GM21423 (cell line): ENCODE results near the gene NOS3.
A peak's percentile ranks its signal among the peaks of the same experiment; 100 is the strongest.
"Not testable (repeated sequence)": the region's sequence is repeated elsewhere in the genome, so short reads cannot be mapped to it uniquely, and the experiment has no call there.

Experiments
- ATAC-seq: cut with Tn5 transposase; IDR thresholded peaks from one replicate; pipeline ENCODE4 v1.9.1; 2021; ENCODE audit warnings: mild to moderate bottlenecking, moderate library complexity; ENCODE audit not compliant: unreplicated experiment

The NOS3 gene

DNA sequence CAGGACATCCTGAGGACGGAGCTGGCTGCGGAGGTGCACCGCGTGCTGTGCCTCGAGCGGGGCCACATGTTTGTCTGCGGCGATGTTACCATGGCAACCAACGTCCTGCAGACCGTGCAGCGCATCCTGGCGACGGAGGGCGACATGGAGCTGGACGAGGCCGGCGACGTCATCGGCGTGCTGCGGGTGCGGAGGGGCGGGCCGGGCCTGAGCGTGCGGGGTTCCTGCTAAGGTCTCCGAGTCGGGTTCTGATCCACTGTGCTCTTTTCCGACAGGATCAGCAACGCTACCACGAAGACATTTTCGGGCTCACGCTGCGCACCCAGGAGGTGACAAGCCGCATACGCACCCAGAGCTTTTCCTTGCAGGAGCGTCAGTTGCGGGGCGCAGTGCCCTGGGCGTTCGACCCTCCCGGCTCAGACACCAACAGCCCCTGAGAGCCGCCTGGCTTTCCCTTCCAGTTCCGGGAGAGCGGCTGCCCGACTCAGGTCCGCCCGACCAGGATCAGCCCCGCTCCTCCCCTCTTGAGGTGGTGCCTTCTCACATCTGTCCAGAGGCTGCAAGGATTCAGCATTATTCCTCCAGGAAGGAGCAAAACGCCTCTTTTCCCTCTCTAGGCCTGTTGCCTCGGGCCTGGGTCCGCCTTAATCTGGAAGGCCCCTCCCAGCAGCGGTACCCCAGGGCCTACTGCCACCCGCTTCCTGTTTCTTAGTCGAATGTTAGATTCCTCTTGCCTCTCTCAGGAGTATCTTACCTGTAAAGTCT is 23.1 kb downstream of the NOS3 start:
- ATAC-seq = peak; percentile 45

DNA sequence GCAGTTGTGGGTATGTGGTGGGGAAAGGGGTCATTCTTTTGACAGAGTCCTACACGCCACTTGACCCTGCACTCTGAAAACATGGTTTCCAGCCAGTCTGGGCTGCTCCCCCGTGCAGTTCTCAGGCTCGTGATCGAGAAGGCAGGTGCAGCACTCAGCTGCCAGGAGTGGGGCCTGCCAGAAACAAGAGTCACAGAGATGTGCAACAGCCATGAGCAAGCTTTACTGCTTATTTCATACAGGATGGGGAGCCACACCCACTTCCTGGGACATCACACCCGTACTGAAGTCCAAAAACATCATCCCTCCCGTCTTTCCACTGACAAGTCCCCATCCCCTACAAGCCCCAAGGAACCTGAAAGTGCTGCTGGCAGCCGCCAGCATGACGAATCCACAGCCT is 24.1 kb downstream of the NOS3 start:
- no peak for ATAC-seq

DNA sequence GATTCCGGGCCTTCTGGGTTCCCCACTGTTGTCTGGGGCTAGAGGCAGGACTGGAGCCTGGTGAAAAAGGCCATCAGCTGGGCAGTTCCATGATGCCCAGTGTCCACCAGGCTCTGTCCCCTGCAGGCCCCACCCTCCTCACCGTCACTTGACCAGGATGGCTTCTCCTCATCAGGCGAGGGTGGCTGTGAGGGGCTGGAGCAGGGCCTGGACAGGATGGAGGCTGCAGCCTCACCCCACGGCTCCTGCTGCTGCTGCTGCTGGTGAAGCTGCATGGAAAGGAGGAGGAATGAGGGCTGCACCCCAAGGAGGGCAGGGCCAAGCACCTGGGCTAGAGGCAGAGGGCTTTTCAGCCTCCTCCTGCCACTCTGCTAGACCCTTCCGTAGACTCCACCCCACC is 25.1 kb downstream of the NOS3 start:
- ATAC-seq = no peak

DNA sequence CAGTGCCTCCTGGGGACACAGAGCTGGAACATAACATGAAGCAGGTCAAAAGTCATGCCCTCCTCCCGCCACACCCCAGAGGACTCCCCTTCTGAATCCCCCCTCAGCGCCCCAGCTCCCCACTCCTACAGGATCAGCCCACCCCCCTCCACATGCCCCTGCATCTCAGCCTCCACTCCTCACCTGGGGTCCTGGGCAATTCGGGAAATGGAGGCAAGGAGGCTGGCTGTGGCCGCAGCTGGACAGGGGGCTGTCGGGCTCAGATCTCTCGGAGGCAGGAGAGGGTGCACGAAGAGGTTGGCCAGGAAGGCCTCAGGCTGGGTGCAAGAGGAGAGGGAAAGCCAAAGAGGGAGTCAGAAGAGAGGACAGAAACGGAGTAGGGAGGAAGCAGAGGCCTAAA is 25.7 kb downstream of the NOS3 start:
- no peak for ATAC-seq

DNA sequence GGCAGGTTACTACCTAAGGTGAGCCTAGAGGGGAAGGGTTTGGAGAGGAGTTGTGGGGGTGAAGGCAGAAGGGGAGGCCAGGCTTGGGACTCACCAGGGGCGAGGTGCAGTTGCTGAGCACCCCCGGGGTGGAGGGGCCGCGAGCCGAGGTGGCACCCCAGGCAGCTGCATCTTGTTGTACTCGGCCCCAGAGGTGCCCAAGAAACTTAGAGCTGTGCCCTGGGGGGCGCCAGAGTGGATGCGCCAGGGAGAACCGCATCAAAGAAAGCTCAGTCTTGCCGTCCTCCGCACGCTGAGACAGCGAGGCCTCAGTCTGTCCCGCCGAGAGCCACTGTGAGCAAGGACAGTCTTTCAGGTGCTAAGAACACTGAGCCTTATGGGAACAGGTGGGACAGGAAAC is 26.1 kb downstream of the NOS3 start:
- ATAC-seq = no peak

DNA sequence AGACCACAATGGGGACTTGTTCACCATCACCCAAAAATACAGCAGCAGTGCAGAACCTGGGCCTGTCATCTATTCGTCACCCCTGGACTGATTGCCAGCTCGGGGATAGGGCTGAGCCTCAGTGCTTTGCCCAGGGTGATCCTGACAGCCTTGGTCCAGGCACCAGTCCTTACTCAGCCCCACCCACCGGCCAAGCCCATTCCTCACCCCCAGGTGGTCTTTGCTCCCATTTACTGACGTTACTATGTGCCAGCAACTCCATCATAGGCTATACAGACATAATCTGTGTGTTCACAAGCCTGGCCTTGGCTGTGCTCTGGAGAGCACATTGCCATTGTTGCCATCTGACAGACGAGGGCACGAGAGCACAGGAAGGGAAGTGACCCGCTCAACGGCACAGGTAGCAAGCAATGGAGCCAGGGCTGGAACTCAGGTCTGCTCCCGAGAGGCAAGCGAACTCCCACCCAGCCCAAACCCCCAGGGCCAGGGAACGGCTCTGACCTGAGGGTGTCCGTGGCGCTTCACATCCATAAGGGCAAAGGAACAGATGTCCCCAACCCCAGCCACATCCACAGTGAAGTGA is 26.6 kb downstream of the NOS3 start:
- no peak for ATAC-seq

DNA sequence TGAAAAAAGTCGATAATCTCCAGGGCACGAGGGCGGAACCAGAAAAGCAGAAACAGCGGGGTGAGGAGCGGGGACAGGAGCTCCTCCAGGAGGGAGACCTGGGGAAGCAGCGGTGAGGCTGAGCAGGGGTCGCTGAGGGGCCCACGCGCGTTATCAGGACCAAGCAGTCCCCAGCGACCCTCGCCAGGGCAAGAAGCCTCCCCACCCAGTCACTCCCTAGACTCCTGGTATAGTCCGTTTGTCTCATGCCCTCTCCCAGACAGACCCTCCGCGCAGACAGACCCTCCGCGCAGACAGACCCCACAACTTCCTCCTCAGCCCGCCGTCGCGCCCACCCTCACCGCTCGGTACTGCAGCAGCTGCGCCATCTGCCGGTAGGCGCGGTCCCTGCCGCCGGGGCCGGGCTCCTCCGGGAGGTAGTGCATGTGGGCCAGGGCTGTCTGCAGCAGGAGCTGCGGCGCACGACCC is 27.2 kb downstream of the NOS3 start:
- ATAC-seq = no peak

DNA sequence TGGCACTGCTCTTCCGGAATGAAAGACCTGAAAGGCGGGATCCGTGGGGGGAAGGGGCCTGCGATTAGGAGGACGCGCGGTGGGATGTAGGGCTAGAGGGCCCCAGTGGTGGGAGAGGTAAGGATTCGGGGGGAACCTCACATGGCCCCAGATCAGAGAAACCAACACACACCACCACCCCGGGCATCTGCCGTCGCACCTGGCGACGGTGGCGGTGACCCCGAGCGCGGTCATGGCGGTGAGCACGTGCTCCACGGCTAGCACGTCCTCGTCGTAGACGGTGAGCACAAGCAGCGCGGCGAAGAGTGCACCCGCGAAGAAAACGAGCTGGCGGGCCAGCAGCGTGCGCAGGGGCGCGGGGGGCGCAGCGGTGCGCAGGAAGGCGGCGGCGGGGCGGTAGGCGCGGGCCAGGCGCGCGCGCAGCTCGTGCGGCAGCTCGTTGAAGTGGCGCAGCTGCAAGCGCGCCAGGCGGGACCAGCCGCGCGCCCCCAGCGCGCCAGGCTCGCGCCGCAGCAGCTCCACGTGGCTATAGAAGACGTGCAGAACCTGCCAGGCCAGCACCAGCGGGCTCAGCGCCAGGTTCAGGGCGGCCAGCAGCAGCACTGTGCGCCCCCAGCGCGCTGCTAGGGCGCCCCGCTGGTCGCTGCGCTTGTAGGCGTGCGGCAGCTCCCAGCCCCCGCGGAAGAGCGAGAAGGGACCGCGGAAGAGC is 27.8 kb downstream of the NOS3 start:
- no peak for ATAC-seq

DNA sequence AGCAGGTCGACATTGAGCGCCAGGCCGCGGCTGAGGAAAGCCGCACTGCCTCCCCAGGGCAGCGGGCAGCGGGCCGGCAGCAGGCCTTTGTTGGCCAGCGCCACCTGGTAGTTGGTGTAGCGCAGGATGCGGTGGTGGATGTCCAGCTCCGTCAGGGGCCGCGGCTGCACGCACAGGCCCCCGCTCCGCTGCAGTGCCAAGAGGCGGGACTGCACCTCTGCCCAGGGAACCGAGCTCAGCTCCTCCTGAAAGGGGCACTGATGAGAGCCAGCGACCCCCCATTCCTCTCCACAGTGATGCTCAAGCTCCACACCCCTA is 28.3 kb downstream of the NOS3 start:
- ATAC-seq = no peak

DNA sequence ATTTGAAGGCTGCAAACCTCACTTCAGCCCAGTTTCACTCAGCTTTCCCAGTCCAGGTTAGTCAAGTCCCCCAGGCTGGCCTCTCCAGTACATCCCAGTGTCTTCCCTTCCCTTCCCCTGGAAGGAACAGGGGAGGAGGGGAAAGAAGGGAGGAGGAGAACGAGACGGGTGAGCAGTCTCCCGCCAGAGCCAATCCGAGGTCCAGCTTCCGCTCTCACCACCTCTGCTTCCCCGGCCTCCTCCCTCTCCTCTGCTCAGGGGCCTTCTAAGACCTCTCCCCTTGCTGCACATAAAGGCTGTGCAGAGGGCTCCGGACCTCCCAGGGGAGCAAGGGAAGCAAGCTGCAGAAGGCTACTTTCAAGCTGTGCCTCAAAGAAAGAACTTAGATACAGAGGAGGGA is 29.4 kb downstream of the NOS3 start:
- no peak for ATAC-seq

DNA sequence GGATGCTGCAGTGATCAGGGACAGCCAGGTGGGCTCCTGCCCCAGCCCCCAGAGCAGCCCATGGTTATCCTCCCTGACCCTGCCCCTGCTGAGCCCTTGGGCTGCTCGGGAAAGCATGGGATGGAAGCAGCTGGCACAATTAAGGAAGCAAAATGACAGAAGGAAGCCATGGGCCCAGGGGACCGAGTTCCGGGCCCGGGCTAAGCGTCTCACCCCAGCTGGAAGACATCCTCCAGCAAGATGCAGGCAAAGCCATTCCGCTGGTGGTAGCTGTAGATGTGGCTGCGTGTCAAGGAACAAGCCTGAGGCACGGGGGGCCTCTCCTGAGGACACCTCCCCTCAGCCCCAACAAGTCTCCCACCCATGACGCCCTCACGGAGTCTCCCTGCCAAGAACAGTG is 32.4 kb downstream of the NOS3 start:
- no peak for ATAC-seq

DNA sequence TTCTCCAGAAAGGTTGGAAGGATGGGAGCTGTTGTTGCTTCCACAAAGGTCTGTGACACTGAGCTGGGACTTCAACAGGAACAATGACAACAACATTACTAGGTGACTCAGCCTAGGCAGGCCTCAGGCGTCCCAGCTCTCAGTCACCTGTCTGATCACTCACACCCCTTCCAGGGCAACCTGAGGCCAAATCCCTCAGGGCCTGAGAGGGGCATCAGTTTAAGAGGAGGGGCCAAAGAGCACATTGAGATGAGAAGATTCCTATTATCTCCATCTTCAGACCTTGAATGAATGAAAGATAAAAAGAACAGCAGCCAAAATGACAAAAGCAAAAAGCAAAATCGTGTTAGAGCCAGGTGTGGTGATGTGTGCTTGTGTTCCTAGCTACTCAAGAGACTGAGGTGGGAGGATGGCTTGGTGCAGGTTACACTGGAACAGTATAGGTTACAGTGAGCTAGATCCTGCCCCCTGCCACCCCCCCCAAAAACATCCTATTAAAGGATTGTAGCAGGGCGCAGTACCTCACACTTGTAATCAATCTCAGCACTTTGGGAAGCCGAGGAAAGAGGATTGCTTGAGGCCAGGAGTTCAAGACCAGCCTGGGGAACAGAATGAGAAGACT is 33.7 kb downstream of the NOS3 start, which contains the start of gene ATG9B:
TSS of gene ATG9B (minus strand) at position 60 of the 622 bp plus-strand sequence. CDS start 71 bp downstream, outside the sequence.
- ATAC-seq = no peak

DNA sequence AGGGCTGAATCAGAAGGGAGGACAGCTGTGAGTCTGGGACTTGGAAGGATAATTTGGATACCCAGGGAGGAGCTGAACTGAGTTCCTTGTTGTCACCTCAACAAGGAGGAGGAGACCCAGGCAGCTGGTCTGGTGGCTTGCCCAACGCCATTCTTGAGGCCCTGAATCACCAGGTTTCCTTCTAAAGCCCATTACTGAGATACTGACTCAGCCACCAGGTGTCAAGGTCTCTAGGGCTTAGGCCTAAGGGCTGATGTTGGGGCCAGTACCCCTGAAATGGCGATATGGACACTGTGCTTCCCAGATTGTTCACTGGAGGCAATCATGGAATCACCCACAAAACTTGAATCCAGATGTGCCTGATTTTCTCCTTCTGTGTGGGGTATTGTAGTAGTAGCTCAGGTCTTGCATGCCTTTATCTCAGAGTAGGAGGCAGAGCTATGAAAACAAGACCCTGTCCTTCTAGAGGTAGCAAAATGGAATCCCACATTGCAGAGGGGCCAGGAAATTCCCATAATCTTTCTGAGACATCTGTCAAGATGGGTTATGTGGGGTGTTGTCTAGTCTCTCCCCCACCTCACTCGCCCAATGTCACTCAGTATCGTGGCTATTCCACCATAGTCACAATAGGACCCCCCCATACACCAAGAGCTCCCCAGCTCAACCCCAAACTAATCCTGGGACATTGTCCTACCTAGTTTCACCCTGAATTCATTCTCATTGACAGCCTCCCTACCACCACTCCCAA is 35.3 kb downstream of the NOS3 start:
- no peak for ATAC-seq

DNA sequence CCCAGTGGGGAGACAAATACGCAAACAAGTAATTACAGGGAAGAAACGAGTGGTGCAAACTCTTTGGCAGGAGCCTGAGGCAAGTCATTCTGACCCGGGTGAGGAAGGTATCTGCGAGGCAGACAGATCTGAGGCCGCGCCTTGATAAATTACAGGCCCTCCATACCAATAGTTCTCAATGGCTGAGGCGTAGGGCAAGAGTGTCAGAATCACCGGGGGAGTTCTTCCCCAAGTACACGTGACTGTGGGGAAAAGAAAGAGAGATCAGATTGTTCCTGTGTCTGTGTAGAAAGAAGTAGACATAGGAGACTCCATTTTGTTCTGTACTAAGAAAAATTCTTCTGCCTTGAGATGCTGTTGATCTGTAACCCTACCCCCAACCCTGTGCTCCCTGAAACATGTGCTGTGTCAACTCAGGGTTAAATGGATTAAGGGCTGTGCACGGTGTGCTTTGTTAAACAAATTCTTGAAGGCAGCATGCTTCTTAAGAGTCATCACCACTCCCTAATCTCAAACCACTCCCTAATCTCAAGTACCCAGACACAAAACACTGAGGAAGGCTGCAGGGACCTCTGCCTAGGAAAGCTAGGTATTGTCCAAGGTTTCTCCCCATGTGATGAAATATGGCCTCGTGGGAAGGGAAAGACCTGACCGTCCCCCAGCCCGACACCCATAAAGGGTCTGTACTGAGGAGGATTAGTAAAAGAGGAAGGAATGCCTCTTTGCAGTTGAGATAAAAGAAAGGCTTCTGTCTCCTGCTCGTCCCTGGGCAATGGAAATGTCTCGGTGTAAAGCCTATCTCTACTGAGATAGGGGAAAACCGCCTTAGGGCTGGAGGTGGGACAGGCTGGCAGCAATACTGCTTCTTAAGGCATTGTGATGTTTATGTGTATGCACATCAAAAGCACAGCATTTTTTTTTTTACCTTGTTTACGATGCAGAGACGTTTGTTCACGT is 36.2 kb downstream of the NOS3 start:
- ATAC-seq = not testable (repeated sequence)

DNA sequence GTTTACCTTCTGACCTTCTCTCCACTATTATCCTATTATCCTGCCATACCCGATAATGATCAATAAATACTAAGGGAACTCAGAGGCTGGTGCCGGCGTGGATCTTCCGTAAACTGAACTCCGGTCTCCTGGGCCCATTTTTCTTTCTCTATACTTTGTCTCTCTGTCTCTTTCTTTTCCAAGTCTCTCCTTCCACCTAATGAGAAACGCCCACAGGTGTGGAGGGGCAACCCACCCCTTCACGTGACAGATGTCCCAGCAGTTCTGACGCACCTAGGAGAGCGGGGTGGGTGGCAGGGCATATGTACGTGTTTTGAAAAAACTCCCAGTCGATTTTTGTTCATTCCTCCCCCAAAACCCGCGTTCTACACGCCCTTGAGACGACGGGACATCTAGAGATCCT is 36.9 kb downstream of the NOS3 start:
- not testable (repeated sequence) for ATAC-seq

DNA sequence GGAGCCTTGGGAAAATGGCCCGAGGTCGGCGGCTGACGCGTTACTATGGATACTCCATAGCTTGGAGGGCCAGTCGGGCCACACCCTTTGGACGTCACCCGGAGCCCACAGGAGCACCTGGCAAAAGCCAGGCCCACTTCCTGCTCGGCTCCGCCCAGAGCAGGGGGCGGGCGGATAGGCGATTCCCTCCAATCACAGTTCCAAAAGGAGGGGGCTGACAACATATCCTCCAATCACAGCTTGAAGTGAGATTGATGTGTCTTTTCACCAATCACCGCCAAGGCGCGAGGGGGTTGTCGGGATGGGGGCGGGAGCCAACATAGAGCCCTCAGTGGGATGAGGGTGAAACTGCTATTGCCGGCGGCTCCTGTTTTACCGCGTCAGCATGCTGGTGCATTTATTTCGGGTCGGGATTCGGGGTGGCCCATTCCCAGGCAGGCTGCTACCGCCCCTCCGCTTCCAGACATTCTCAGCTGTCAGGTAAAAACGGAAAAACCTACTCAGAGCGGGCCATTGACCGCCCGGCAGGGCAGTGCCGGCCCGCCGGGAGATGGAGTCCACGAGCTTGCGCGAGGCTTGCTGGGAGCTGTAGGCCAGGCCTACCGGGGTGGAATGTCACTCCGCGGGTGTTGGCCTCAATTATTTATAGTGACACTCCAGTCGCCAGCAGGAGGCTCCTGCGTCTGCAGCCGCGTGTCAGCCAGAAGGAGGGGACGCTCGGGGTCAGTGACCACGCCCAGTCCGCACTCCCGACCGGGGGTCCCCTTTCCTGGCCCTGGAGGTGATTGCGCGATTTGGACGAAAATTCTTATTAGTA is 37.5 kb downstream of the NOS3 start, which contains the start of gene ABCB8:
TSS of gene ABCB8 (plus strand) at position 320 of the 817 bp plus-strand sequence. CDS start at position 386, 66 bp downstream.
- ATAC-seq = peak; percentile 94

DNA sequence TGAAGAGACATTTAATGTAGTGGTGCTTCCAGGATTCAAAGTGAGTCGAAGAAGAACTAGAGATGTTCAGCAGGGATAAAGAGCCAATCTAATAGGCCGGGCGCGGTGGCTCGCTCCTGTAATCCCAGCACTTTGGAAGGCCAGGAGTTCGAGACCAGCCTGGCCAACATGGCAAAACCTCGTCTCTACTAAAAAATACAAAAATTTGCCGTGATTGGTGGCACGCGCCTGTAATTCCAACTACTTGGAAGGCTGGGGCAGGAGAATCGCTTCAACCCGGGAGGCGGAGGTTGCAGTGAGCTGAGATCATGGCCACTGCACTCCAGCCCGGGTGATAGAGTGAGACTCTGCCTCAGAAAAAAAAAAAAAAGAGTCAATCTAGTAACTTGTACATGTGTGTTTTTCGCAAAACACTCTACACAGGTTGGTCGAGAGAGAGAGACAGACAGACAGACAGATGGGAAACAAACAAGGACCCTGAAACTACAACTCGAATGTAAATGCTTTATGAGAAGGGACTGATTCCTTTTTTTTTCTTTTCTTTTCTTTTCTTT is 38.2 kb downstream of the NOS3 start:
- ATAC-seq = no peak

DNA sequence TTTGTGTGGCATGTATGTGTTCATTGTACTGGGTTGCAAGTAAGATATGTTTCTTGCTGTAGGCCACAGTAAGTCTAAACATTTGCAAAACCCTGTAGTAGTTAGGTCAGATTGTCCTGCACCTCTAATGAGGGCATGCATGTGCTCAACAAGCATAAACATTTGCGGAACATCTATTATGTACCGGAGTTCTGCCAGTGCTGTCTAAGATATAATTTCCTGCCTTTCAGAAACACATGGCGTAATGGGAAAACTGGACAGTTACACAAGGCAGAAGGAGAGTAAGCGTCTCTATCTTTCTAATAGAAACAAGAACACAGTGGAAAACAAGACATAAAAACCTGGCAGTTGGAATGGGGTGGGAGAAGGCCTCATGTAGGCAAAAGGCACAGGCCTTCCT is 40.2 kb downstream of the NOS3 start:
- ATAC-seq = no peak
